ENCODE data around the gene RXRG.

- no peak for TF ChIP-seq CTCF (IDR thresholded peaks at IDR 0.05; ENCODE audit: insufficient read depth, low read depth, low read length)
- no peak for TF ChIP-seq EZH2 (IDR thresholded peaks at IDR 0.05; ENCODE audit: insufficient read depth, low read length)
These were observed 19.1 kb upstream of the RXRG start for GRCh38 chr1:165463978-165464377.
